Keratinocyte (primary cell): ENCODE measurements around the gene SLC29A2. TPM values are rescaled to one million over a fixed set of nuclear protein-coding genes. Genes with fewer than 3 reads are reported as not detected.

ENCODE experiments used
- DNase-seq: peaks from one replicate; pipeline ENCODE4 v3.0.0-alpha.2; 2011; ENCODE audit warnings: low read depth, missing footprints, low spot score
- FAIRE-seq: peaks from 2 replicates; lab custom pipeline; 2011; peaks lifted over from hg19 to GRCh38; lab: Jason Lieb, UNC
- H2AFZ ChIP-seq: 2 replicates; pipeline ENCODE4 v1.6.0; 2012; ENCODE audit warnings: low read length, control low read depth, inconsistent platforms; ENCODE audit not compliant: control insufficient read depth
- H3K27ac ChIP-seq: 2 replicates; pipeline ENCODE4 v1.5.1; 2011; ENCODE audit warnings: low read length; ENCODE audit not compliant: control insufficient read depth, insufficient read depth
- H3K27me3 ChIP-seq: 3 replicates; pipeline ENCODE4 v1.6.0; 2011; ENCODE audit warnings: low read length; ENCODE audit not compliant: control insufficient read depth, insufficient read depth; ENCODE audit errors: extremely low read depth
- H3K36me3 ChIP-seq, 2 experiments: 2 replicates in 1 of 2; 3 replicates in 1 of 2; pipeline ENCODE4 v1.5.1; 2011; ENCODE audit warnings: low read length in 2 of 2, mild to moderate bottlenecking in 1 of 2; ENCODE audit not compliant: control insufficient read depth in 2 of 2, insufficient read depth in 2 of 2; ENCODE audit errors: extremely low read depth in 1 of 2
- H3K4me1 ChIP-seq: 3 replicates; pipeline ENCODE4 v1.5.1; 2011; ENCODE audit warnings: low read length; ENCODE audit not compliant: control insufficient read depth, insufficient read depth; ENCODE audit errors: extremely low read depth
- H3K4me2 ChIP-seq: 3 replicates; pipeline ENCODE4 v1.6.0; 2011; ENCODE audit warnings: low read depth, low read length; ENCODE audit not compliant: control insufficient read depth, insufficient read depth; ENCODE audit errors: extremely low read depth
- H3K4me3 ChIP-seq, 3 experiments: fragments of 200-600 bp in 1 of 3; sonication (generic) in 1 of 3; 2 replicates in 2 of 3; 3 replicates in 1 of 3; pipeline ENCODE4 v1.5.1; 2011 to 2016; ENCODE audit warnings: low read length in 3 of 3, mild to moderate bottlenecking in 3 of 3, control low read depth in 2 of 3, inconsistent platforms in 1 of 3, low read depth in 1 of 3, mixed read lengths in 1 of 3, mixed run types in 1 of 3, moderate library complexity in 1 of 3; ENCODE audit not compliant: control insufficient read depth in 2 of 3, insufficient read depth in 2 of 3; ENCODE audit errors: extremely low read depth in 1 of 3
- H3K79me2 ChIP-seq: 2 replicates; pipeline ENCODE4 v1.6.0; 2012; ENCODE audit warnings: low read length; ENCODE audit not compliant: control insufficient read depth, insufficient read depth
- H3K9ac ChIP-seq: 3 replicates; pipeline ENCODE4 v1.6.0; 2011; ENCODE audit warnings: low read length; ENCODE audit not compliant: control insufficient read depth, insufficient read depth; ENCODE audit errors: extremely low read depth
- H3K9me1 ChIP-seq: 3 replicates; pipeline ENCODE4 v1.6.0; 2011; ENCODE audit warnings: low read length; ENCODE audit not compliant: control insufficient read depth, insufficient read depth; ENCODE audit errors: extremely low read depth
- H3K9me3 ChIP-seq: 2 replicates; pipeline ENCODE4 v1.5.1; 2012; ENCODE audit warnings: low read depth, low read length; ENCODE audit not compliant: control insufficient read depth
- H4K20me1 ChIP-seq: 3 replicates; pipeline ENCODE4 v1.6.0; 2011; ENCODE audit warnings: low read length; ENCODE audit not compliant: control insufficient read depth, insufficient read depth; ENCODE audit errors: extremely low read depth
- EZH2 ChIP-seq: IDR thresholded peaks from one replicate; pipeline ENCODE4 v1.6.1; 2012; ENCODE audit warnings: inconsistent platforms, mild to moderate bottlenecking, low read length, moderate library complexity
- dilution Hi-C: fragments of 300-500 bp; cut with MboI; formaldehyde crosslinking; loops from one replicate; pipeline ENCODE4 v1.7.0; 2020; ENCODE audit warnings: low sequenced_read_pairs; ENCODE audit not compliant: extremely low pct_ligation_motif_present
- polyA plus RNA-seq, 5 experiments: library from polyadenylated mRNA; depleted of rRNA in 3 of 5; stranded (reverse) in 3 of 5; stranded (forward) in 1 of 5; unstranded in 1 of 5; fragments of >200 nt; gene quantifications; 1 replicate in 1 of 5; 2 replicates in 3 of 5; 3 replicates in 1 of 5; pipeline versions ENCODE4 v1.2.1 to v1.2.3, GENCODE V29; 2011 to 2012; ENCODE audit warnings: missing spikeins in 2 of 5, low read depth in 1 of 5, low replicate concordance in 1 of 5
- TF ChIP-seq, protein P1 (sequence below), 3 experiments: IDR thresholded peaks in 1 of 3; conservative IDR thresholded peaks in 1 of 3; optimal IDR thresholded peaks in 1 of 3; 2 replicates in 2 of 3; 3 replicates in 1 of 3; pipeline versions ENCODE3 to v1.5.1; 2011; ENCODE audit warnings: low read length in 3 of 3, mild to moderate bottlenecking in 3 of 3, moderate library complexity in 2 of 3, control low read depth in 1 of 3, inconsistent platforms in 1 of 3; ENCODE audit not compliant: insufficient read depth in 2 of 3; ENCODE audit errors: extremely low read depth in 1 of 3

SLC29A2 gene
- polyA plus RNA-seq, 1 donor (not counting 4 experiments of a cell fraction or from before 2014, with no cell fraction given) = 1.7 TPM

DNA sequence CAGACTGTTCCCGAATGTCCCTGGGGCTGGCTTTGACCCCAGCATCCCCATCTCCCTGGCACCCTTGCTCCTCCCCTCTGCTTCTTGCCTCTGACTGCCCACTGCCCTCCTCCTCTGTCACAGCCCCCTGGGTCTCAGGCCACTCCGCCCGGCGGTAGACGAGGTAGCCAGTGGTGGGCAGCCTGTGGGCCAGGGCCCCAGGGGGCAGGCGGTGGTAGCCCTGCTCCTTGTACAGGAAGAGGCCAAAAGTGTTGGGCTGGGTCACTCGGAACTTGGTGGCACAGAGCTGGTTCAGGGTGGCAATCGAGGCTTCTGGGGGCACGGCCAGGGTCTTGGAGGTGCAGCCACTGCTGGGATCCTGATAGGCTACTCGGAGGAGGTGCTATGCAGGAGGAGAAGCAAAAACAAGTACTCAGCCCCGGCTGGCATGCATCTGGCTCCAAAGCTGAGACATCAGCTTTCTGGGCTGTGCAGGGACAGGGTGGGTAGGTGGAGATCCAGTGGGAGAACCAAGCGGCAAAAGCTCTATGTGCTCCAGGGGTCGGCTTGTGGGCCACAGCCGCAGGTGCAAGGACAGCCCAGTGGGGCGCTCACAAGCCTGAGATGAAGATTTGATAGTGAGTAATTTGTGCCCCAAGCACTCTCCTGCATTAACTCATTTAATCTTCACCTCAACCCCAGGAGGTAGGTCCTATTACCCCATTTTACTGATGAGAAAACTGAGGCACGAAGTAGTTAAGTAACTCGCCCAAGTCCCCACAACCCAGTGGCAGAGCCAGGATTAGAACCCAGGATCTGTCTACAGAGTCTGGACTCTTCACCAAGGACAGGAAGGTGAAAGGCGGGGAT lies 39.0 kb downstream of the SLC29A2 start:
- H3K9me1 ChIP-seq = peaks cover 3% of the 10 kb centered on the region
- no peak overlapping the region for H3K9ac ChIP-seq
- no peak for DNase-seq
- peaks cover 40% of the 10 kb centered on the region for H3K4me1 ChIP-seq
- H3K9me3 ChIP-seq = no peaks in the 10 kb centered on the region
- TF ChIP-seq EZH2 = no peak
- TF ChIP-seq, protein P1, sequence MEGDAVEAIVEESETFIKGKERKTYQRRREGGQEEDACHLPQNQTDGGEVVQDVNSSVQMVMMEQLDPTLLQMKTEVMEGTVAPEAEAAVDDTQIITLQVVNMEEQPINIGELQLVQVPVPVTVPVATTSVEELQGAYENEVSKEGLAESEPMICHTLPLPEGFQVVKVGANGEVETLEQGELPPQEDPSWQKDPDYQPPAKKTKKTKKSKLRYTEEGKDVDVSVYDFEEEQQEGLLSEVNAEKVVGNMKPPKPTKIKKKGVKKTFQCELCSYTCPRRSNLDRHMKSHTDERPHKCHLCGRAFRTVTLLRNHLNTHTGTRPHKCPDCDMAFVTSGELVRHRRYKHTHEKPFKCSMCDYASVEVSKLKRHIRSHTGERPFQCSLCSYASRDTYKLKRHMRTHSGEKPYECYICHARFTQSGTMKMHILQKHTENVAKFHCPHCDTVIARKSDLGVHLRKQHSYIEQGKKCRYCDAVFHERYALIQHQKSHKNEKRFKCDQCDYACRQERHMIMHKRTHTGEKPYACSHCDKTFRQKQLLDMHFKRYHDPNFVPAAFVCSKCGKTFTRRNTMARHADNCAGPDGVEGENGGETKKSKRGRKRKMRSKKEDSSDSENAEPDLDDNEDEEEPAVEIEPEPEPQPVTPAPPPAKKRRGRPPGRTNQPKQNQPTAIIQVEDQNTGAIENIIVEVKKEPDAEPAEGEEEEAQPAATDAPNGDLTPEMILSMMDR (optimal IDR thresholded peaks at IDR 0.05 in 1 of 3, IDR thresholded peaks at IDR 0.05 in 1 of 3, conservative IDR thresholded peaks at IDR 0.05 in 1 of 3; ENCODE audit: extremely low read depth in 1 of 3, insufficient read depth in 2 of 3, low read length in 3 of 3) = no peak
- H3K36me3 ChIP-seq = peaks cover 23 to 32% of the 10 kb centered on the region in 2 experiments
- H3K4me3 ChIP-seq = no peak overlapping the region
- H3K79me2 ChIP-seq = peaks cover 22% of the 10 kb centered on the region
- no peak overlapping the region for H3K27ac ChIP-seq
- no peaks in the 10 kb centered on the region for H3K27me3 ChIP-seq
- no peak for FAIRE-seq
- H2AFZ ChIP-seq = no peak overlapping the region
- H3K4me2 ChIP-seq = no peak overlapping the region
- dilution Hi-C loops = no loop called here
- peaks cover 3% of the 10 kb centered on the region for H4K20me1 ChIP-seq

DNA sequence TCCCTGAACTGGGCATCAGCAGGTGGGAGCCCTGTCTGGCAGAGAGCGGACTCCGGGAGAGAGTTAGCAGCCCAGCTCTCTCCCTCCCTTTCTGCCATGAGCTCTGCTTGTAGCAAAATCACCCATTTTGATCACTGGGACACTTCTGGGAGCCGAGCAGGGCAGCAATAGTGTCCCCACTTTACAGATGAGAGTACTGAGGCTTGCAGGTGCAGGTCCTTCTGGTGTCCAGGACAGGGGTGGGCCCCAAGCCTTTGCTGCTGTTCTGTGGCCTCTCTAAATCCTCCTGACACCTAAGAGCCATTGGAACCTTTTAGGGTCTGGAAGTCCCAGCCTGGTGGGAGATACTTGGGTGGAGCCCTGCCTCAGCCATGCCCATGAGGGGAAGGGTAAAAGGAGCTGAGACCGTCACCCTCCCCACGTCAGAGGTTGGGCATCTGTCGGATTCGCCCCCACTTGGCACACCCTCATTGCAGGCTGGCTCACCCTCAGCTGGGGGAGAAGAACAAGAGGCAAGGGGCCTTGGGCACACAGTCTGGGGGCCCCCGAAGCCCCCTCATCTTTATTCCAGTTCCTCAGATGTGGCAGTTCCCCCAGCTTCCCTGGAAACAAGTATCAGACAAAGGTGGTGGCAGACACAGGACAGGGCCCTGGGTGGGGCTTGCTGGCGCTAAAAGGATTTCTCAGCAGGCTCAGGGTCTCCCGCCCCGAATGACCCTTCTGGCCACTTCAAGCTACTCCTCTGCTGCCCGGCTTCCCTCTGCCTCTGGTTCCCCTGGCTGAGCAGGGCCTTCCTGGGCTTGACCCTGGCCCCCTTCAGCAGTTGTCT lies 39.8 kb downstream of the SLC29A2 start:
- dilution Hi-C loops = no loop called here
- DNase-seq = no peak
- no peak overlapping the region for H3K9ac ChIP-seq

More for the DNA sequence above, 39.8 kb downstream of the SLC29A2 start:
- H3K79me2 ChIP-seq = peaks cover 22% of the 10 kb centered on the region
- H3K9me1 ChIP-seq = peaks cover 3% of the 10 kb centered on the region
- H3K4me2 ChIP-seq = no peak overlapping the region
- no peak for FAIRE-seq
- no peaks in the 10 kb centered on the region for H3K9me3 ChIP-seq
- no peaks in the 10 kb centered on the region for H3K27me3 ChIP-seq
- H3K4me3 ChIP-seq = no peak overlapping the region
- no peak overlapping the region for H3K27ac ChIP-seq
- H4K20me1 ChIP-seq = peaks cover 3% of the 10 kb centered on the region
- TF ChIP-seq, protein P1 (optimal IDR thresholded peaks at IDR 0.05 in 1 of 3, IDR thresholded peaks at IDR 0.05 in 1 of 3, conservative IDR thresholded peaks at IDR 0.05 in 1 of 3; ENCODE audit: extremely low read depth in 1 of 3, insufficient read depth in 2 of 3, low read length in 3 of 3) = no peak
- no peak for TF ChIP-seq EZH2
- H3K4me1 ChIP-seq = peaks cover 40% of the 10 kb centered on the region
- H3K36me3 ChIP-seq = peaks cover 23 to 31% of the 10 kb centered on the region in 2 experiments
- no peak overlapping the region for H2AFZ ChIP-seq
